ENCODE data around the gene BBC3.

BBC3 gene

DNA sequence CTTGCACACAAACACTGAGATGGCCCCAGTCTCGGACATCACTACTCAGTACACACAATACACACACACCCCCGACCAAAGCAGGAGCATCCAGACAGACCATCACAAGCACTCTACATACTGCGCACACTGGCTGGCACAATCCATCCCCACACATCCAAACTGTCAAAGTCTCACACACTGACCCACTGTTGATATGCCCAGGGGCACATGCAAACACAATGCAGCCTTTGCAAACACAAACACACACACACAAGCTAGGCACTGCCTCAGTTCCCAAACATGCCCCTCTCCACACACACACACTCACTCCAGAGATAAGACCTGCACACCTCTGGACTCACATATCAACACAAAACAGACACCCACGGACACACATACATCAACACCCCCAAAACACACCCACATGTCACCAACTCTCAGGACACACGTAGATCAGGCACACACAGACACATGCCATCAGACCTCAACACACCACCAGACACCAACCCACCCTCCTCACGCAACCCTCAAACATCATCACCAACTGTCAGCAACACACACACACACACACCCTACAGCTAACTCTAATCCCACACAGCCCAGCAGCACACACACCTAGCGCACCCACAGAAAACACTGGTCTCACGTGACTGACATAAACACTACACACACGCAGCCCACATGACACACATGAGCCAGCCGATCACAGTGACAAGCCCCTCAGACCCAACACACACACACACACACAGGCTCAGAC lies 1.9 kb downstream of the BBC3 start:
- Histone ChIP-seq H3K4me3 (ENCODE audit: low read depth in 1 of 2, low read length in 2 of 2) (peak overlapping the region; percentile 62 to 95), H3K4me1 (ENCODE audit: control insufficient read depth in 1 of 2, insufficient read depth in 2 of 2, low read length in 2 of 2) (peaks cover 11 to 28% of the 10 kb centered on the region in 2 donors), H3K36me3 (ENCODE audit: control insufficient read depth in 1 of 2, insufficient read depth in 2 of 2, low read length in 2 of 2) (peaks cover 0 to 6% of the 10 kb centered on the region in 2 donors), H3K27ac (ENCODE audit: low read length) (peak overlapping the region; percentile 58), H3K9me3 (ENCODE audit: control insufficient read depth in 1 of 2, low read length in 2 of 2) (no peaks in the 10 kb centered on the region), H3K27me3 (ENCODE audit: low read depth, low read length) (no peaks in the 10 kb centered on the region)

DNA sequence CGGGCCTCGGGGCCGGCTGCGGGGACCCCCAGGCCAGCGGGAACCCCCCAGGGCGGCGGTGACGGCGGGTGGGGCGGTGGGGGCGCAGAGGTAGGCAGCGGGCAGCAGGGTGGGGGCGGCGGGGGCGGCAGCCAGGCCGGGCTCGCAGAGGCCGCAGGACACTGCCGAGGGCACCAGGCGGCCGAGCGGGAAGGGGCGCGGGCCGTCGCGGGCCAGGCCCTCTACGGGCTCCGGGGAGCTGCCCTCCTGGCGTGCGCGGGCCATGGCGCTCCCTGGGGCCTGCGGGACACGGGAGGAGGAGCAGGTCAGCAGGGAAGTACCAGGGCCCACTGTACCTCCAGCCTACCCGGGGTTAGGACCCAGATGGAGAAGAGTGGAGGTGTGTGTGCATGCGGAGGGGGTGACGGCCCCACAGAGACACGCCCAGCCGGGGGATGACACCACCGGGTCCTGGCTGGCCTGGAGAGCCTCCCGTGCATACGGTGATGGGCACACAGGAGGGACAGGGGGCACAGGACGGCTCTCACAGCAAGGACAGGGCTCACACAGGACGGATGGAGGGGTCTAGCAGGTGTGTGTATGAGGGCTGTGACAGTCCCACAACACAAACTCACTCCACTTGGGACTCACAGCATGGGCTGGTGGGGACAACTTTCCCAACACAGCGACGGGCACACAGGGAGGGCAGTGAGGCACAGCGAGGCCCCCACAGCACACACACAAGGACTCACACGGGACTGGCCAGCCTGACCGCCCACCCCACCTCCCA lies 2.6 kb downstream of the BBC3 start:
- Histone ChIP-seq H3K9me3 (ENCODE audit: control insufficient read depth in 1 of 2, low read length in 2 of 2) (no peaks in the 10 kb centered on the region), H3K27ac (ENCODE audit: low read length) (peak overlapping the region; percentile 58), H3K36me3 (ENCODE audit: control insufficient read depth in 1 of 2, insufficient read depth in 2 of 2, low read length in 2 of 2) (peaks cover 0 to 6% of the 10 kb centered on the region in 2 donors), H3K27me3 (ENCODE audit: low read depth, low read length) (no peaks in the 10 kb centered on the region), H3K4me3 (ENCODE audit: low read depth in 1 of 2, low read length in 2 of 2) (peak overlapping the region; percentile 67 to 95), H3K4me1 (ENCODE audit: control insufficient read depth in 1 of 2, insufficient read depth in 2 of 2, low read length in 2 of 2) (peaks cover 11 to 28% of the 10 kb centered on the region in 2 donors)

DNA sequence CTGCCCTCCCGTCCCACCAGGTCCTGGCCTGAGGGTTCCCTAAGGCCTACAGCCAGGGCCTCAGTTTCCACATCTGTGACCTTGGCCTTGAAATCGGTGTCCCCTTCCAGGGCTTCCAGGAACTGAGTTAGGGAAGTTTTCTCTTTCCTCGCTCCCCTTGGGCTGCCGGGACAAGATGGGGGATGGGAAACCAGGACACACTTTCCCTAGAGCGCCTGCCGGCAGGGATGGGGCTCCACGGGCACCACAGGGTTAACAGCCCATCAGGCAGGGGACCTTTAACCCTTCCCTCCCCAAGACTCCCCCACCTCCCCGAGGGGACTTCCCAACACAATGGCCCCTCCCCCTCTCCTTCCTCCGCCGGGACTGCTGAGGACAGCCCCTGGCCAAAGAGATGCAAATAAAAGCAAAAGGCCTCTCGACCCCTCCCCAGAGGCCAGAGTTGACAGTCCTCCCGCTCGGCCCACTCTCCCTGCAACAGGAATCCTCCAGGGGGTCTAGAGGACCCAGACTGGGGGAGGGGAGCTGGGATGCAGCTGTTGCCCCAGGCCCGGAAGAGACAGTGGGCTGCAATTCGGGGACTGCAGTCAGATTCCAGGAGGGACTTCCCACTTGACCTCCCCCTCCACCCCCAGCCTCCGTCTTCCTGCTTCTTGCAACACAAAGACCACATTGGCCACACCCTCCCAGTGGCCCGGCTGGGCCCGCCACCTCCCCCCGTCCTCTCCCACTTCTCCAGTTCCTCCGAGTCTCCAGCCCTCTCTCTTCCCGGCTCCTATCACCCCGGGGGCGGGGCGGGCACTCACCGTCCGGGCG lies 3.4 kb downstream of the BBC3 start:
- no peaks in the 10 kb centered on the region for H3K9me3 ChIP-seq (ENCODE audit: control insufficient read depth in 1 of 2, low read length in 2 of 2)
- H3K4me1 ChIP-seq (ENCODE audit: control insufficient read depth in 1 of 2, insufficient read depth in 2 of 2, low read length in 2 of 2): peaks cover 9 to 28% of the 10 kb centered on the region in 2 donors
- H3K36me3 ChIP-seq (ENCODE audit: control insufficient read depth in 1 of 2, insufficient read depth in 2 of 2, low read length in 2 of 2): peaks cover 0 to 6% of the 10 kb centered on the region in 2 donors
- no peaks in the 10 kb centered on the region for H3K27me3 ChIP-seq (ENCODE audit: low read depth, low read length)
- H3K27ac ChIP-seq (ENCODE audit: low read length): peak overlapping the region; percentile 95
- H3K4me3 ChIP-seq (ENCODE audit: low read depth in 1 of 2, low read length in 2 of 2): peak overlapping the region; percentile 67 to 95

DNA sequence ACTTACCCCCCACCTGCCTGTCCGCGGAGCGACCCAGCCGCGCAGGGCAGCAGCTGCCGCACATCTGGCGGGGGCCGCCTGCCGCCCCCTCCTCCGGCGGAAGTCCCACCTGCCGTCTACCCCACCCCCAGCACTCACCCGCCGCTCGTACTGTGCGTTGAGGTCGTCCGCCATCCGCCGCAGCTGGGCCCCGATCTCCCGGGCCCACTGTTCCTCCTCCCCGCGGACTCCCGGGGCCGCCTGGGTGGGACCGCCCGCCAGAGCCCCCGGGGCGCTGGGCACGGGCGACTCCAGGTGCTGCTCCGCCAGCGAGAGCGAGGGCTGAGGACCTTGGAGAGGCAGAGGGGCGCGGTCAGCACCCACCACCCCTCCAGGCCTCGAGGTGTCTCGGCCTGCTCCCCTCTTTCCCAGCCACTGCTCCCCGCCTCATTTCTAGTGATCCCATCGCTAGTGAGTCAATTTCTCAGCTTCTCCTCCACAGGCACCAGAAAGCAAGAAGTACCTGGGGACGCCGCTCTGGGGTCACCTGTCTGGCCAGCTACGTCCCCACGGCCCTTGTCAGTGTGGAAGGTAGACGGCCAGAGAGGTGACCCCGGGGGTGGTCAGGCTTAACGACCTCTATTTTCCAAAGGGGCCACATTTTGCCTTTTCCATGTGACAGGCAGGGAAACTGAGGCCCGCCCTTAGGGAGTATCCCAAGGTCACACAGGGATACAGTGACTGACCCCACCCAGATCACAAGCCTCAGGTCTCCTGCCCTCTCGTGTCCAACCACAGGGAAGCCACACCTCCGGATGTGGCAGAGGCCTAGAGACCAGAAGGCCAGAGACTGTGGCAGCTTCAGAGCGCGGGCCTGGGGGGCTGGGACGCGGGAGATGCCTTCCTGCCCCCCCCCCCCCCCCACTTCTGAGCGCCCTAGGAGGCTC lies 4.3 kb downstream of the BBC3 start:
- Histone ChIP-seq H3K36me3 (ENCODE audit: control insufficient read depth in 1 of 2, insufficient read depth in 2 of 2, low read length in 2 of 2) (peaks cover 4 to 8% of the 10 kb centered on the region in 2 donors), H3K27ac (ENCODE audit: low read length) (peak overlapping the region; percentile 95), H3K4me1 (ENCODE audit: control insufficient read depth in 1 of 2, insufficient read depth in 2 of 2, low read length in 2 of 2) (peaks cover 4 to 27% of the 10 kb centered on the region in 2 donors), H3K9me3 (ENCODE audit: control insufficient read depth in 1 of 2, low read length in 2 of 2) (no peaks in the 10 kb centered on the region), H3K4me3 (ENCODE audit: low read depth in 1 of 2, low read length in 2 of 2) (peak overlapping the region; percentile 52 to 95), H3K27me3 (ENCODE audit: low read depth, low read length) (no peaks in the 10 kb centered on the region)

DNA sequence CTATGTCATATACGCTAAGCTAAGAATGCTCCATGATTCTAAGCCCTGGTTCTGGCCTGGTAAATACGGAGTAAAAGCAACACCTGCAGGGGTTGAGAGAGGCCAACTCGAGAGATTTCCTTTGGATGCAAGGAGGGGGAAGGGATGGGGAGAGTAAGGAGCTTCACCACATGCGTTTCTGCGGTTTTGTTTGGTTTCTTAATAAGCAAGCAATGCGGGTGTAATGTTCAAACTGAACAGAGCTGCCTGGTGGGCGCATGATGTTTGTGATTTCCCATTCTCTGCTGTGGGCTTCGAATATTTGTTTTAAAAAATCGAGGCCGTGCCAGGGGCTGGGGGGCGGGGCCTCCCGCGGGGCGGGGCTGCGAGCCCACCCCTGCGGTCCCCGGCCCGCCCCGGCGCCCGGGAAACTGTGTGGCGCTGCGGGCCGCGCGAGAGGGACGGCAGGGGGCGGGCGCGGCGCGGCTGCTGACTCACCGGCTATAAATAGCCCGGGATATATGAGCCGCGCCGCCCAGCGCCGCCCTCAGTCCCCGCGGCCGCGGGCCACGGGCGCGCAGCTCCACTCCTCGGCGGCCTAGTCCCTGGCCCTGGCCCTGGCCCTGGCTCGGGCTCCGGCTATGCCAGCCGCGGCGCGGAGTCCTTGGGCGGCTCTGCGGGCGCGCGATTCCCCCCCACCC lies 5.1 kb downstream of the BBC3 start:
- H3K4me1 ChIP-seq (ENCODE audit: control insufficient read depth in 1 of 2, insufficient read depth in 2 of 2, low read length in 2 of 2): peaks cover 0 to 24% of the 10 kb centered on the region in 2 donors
- peak overlapping the region; percentile 52 to 95 for H3K4me3 ChIP-seq (ENCODE audit: low read depth in 1 of 2, low read length in 2 of 2)
- H3K27me3 ChIP-seq (ENCODE audit: low read depth, low read length): no peaks in the 10 kb centered on the region
- peaks cover 4 to 16% of the 10 kb centered on the region in 2 donors for H3K36me3 ChIP-seq (ENCODE audit: control insufficient read depth in 1 of 2, insufficient read depth in 2 of 2, low read length in 2 of 2)
- peak overlapping the region; percentile 95 for H3K27ac ChIP-seq (ENCODE audit: low read length)
- H3K9me3 ChIP-seq (ENCODE audit: control insufficient read depth in 1 of 2, low read length in 2 of 2): no peaks in the 10 kb centered on the region

DNA sequence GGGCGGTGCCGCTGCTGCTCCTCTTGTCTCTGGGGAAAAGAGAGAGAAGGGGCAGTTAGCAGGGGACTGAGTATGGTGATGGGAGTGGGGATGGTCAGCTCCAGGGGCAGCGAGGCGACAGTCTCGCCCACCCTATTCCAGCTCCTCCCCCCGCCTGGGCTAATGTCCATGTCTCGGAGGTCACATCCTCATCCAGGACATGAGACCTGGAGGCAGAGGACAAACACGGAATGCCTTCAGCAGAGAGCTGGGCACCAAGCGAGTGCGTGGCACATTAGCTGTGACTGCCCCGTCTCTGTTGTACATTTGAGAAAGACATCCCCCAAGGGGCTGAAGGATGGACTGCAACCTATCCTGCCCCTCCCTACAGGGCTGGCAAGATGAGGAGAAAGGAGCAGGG lies 9.1 kb downstream of the BBC3 start:
- no peaks in the 10 kb centered on the region for H3K27me3 ChIP-seq (ENCODE audit: low read depth, low read length)
- H3K4me1 ChIP-seq (ENCODE audit: control insufficient read depth in 1 of 2, insufficient read depth in 2 of 2, low read length in 2 of 2): peaks cover 0 to 5% of the 10 kb centered on the region in 2 donors
- no peak overlapping the region for H3K4me3 ChIP-seq (ENCODE audit: low read depth in 1 of 2, low read length in 2 of 2)
- no peaks in the 10 kb centered on the region for H3K9me3 ChIP-seq (ENCODE audit: control insufficient read depth in 1 of 2, low read length in 2 of 2)
- H3K27ac ChIP-seq (ENCODE audit: low read length): no peak overlapping the region
- H3K36me3 ChIP-seq (ENCODE audit: control insufficient read depth in 1 of 2, insufficient read depth in 2 of 2, low read length in 2 of 2): peaks cover 4 to 19% of the 10 kb centered on the region in 2 donors

DNA sequence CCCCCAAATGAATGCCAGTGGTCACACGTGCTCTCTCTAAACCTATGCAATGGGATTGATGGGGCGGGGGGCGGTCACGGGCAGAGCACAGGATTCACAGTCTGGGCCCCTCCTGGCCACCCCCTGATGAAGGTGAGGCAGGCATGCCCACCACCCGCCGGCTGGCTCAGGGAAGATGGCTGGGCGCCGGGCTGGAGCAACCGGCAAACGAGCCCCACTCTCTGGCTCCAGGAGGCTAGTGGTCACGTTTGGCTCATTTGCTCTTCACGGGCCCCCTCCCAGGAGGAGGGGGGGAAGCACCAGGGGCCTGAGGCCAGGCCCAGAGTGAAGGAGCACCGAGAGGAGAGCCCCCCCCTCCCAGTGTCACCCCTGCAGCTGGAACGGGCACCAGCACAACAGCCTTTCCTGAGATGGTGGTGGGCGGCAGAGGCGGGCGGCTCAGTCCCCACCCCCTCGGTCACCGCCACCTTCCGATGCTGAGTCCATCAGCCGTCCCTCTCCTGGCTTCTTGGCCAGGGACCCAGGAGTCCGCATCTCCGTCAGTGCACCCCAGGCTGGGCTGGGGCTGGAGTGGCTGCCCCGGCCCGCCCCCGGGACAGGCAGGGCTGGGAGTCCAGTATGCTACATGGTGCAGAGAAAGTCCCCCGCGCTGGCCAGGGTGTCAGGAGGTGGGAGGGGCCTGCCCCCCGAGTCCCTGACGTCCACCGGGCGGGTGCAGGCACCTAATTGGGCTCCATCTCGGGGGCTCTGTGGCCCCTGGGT lies 9.7 kb downstream of the BBC3 start:
- H3K4me1 ChIP-seq (ENCODE audit: control insufficient read depth in 1 of 2, insufficient read depth in 2 of 2, low read length in 2 of 2): peaks cover 0 to 5% of the 10 kb centered on the region in 2 donors
- H3K36me3 ChIP-seq (ENCODE audit: control insufficient read depth in 1 of 2, insufficient read depth in 2 of 2, low read length in 2 of 2): peaks cover 4 to 14% of the 10 kb centered on the region in 2 donors
- no peaks in the 10 kb centered on the region for H3K27me3 ChIP-seq (ENCODE audit: low read depth, low read length)
- H3K9me3 ChIP-seq (ENCODE audit: control insufficient read depth in 1 of 2, low read length in 2 of 2): no peaks in the 10 kb centered on the region
- H3K27ac ChIP-seq (ENCODE audit: low read length): no peak overlapping the region
- H3K4me3 ChIP-seq (ENCODE audit: low read depth in 1 of 2, low read length in 2 of 2): no peak overlapping the region

DNA sequence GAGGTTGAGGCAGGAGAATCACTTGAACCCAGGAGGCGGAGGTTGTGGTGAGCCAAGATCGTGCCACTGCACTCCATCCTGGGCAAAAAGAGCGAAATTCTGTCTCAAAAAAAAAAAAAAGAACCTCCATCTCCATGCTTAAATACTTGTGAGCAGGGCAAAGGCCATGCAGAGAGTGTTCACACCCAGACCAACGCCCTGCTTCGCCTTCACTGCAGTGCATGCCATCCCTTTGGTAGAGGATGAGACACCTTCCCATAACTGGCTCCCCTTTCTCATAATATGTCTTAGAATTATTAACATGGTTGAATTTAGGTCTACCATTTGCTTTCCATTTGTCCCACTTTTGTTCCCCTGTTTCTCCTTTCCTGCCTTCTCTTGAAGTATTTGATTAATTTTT lies 15.4 kb downstream of the BBC3 start:
- Histone ChIP-seq H3K4me3 (ENCODE audit: low read depth in 1 of 2, low read length in 2 of 2) (no peak overlapping the region), H3K4me1 (ENCODE audit: control insufficient read depth in 1 of 2, insufficient read depth in 2 of 2, low read length in 2 of 2) (peaks cover 0 to 1% of the 10 kb centered on the region in 2 donors), H3K36me3 (ENCODE audit: control insufficient read depth in 1 of 2, insufficient read depth in 2 of 2, low read length in 2 of 2) (no peaks in the 10 kb centered on the region), H3K27me3 (ENCODE audit: low read depth, low read length) (no peaks in the 10 kb centered on the region), H3K9me3 (ENCODE audit: control insufficient read depth in 1 of 2, low read length in 2 of 2) (no peaks in the 10 kb centered on the region), H3K27ac (ENCODE audit: low read length) (no peak overlapping the region)

DNA sequence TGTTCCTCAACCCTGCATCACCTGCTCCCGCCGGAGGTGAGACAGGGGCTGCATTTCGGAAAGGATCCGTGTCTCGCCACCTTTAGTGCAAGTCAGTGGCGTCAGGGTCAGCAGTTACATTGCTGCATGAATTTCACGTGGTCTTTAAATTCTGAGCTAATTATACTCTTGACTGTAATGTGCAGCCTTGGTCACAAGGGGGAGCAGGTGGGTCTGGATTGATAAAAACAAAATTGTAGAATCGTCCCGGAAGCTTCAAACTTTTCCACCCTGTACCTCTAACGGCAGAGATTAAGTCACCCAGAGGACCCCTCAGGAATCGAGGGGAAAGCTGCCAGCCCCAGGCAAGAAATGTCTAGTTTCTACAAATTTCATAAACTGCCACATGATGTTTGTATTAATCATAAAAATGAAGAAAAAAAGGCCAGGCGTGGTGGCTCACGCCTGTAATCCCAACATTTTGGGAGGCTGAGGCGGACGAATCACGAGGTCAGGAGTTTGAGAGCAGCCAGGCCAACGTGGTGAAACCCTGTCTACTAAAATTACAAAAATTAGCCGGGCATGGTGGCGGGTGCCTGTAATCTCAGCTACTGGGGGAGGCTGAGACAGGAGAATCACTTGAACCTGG lies 20.2 kb downstream of the BBC3 start:
- peak overlapping the region; percentile 3 for H3K27ac ChIP-seq (ENCODE audit: low read length)
- peaks cover 16 to 17% of the 10 kb centered on the region in 2 donors for H3K36me3 ChIP-seq (ENCODE audit: control insufficient read depth in 1 of 2, insufficient read depth in 2 of 2, low read length in 2 of 2)

More for the DNA sequence above, 20.2 kb downstream of the BBC3 start:
- Histone ChIP-seq H3K4me3 (ENCODE audit: low read depth in 1 of 2, low read length in 2 of 2) (no peak overlapping the region), H3K4me1 (ENCODE audit: control insufficient read depth in 1 of 2, insufficient read depth in 2 of 2, low read length in 2 of 2) (peaks cover 0 to 5% of the 10 kb centered on the region in 2 donors), H3K27me3 (ENCODE audit: low read depth, low read length) (no peaks in the 10 kb centered on the region), H3K9me3 (ENCODE audit: control insufficient read depth in 1 of 2, low read length in 2 of 2) (no peaks in the 10 kb centered on the region)
